Cerebellar cortex (tissue), 1 donor: ENCODE measurements around the gene GARIN5B.

ENCODE experiments used
- DNase-seq: peaks from one replicate; pipeline ENCODE4 v3.0.0-alpha.2; 2015; ENCODE audit warnings: low spot score

GARIN5B gene

DNA sequence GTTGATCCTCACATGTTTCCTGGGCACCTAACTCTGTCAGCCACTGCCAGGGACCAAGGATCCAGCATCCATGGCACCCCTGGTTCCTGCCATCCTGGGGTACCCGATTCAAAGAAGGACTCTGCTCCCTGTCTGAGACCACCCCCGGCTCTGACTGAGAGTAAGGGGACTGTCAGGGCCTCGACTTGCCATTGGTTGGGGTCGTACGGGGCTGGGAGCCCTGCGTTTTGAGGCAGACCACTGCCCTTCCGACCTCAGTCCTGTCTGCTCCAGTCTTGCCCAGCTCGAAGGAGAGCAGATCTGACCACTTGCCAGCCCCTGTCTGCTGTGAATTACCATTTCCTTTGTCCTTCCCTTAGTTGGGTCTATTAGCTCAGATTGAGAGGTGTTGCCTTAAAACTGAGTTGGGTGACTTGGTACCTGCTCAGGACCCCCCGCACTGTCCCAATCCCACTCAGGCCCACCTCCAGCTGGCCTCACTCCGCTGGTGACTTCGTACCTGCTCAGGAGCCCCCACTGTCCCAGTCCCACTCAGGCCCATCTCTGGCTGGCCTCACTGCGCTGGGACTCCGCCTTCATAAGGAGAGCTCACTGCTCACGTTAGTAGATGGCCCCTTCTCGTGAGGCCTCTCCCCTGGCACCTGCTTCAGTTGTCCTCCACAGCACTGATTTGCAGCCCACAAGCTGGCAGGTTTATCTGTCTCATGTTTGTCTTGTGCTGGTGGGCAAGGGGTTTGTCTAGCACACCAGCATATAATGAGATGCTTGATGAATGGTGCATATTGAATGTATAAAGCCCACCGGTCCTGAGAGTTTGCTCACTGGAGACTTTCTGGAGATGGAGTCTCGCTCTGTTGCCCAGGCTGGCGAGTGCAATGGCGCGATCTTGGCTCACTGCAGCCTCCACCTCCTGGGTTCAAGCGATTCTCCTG lies 26.6 kb upstream of the GARIN5B start:
- no peak for DNase-seq

DNA sequence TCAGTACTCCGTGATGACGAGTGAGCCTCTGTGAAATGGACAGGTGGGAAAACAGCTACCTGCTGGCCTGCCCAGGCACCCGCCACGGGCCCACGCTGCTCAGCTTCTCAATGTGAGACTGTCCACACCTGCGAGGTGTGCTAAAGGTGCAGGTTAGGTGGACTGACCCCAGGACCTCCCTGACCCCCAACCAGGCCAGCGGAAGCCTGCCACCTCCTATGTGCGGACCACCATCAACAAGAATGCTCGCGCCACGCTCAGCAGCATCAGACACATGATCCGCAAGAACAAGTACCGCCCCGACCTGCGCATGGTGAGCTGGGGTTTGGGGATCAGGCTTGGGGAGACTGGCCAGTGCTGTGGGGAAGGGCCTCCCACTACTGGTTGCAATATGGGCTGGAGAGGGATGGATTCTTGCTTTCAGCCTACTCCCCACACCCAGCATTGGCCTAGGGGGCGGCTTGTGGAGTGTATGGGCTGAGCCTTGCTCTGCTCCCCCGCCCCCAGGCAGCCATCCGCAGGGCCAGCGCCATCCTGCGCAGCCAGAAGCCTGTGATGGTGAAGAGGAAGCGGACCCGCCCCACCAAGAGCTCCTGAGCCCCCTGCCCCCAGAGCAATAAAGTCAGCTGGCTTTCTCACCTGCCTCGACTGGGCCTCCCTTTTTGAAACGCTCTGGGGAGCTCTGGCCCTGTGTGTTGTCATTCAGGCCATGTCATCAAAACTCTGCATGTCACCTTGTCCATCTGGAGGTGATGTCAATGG lies 24.9 kb upstream of the GARIN5B start:
- no peak for DNase-seq

- DNase-seq = no peak
Measured at GRCh38 chr19:55386493-55386971, 23.5 kb upstream of the GARIN5B start.

GRCh38 chr19:55385724-55386492 lies 22.8 kb upstream of the GARIN5B start, which contains the start of gene RPL28:
Gene RPL28, plus strand, starts transcription at chr19:55385932. Its CDS starts 426 bp downstream, at chr19:55386358.
- DNase-seq = peak; percentile 99

GRCh38 chr19:55384920-55385723 lies 22.1 kb upstream of the GARIN5B start:
- peak; percentile 98 for DNase-seq

- no peak for DNase-seq
Measured at GRCh38 chr19:55384131-55384919, 21.3 kb upstream of the GARIN5B start, which contains the start of gene TMEM238. Gene TMEM238, minus strand, starts transcription at chr19:55384292. Its CDS starts 33 bp downstream, at chr19:55384259.

DNA sequence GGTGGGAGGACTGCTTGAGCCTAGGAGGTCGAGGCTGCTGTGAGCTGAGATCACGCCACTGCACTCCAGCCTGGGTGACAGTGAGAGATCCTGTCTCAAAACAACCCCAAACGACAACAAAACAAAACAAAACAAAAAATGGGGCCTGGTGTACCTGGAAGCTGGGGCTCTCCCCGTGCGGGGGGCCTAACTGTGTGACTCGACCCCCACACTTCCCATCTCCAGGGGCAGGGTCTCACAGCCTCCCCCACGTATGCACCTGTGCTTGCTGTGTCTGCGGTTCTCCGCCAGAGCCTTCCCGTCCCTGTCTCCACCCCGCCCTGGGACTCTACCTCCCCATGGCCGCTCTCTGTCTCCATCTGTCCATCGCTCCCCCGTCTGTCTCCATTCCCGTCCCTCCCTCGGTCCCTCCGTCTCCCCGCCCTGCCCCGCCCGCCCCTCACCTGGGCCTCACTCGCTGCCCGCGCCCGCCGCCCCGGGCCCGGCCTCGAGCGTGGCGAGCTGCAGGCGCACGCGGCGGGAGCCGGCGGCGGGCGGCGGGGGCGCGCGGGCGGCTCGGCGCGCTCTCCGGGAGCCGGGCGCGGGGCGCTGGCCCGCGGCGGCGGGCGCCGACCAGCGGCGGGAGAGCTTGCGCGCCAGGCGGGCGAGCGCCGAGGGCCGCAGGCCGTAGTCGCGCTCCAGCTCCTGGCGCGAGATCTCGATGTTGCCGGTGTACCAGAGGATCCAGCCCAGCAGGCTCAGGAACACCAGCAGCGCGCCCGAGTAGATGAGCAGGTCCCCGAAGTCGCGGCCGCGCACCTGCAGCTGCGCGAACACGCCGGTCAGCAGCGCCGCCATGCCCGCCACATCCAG lies 20.4 kb upstream of the GARIN5B start:
- no peak for DNase-seq

GRCh38 chr19:55382522-55383054 lies 19.5 kb upstream of the GARIN5B start:
- DNase-seq = no peak

DNA sequence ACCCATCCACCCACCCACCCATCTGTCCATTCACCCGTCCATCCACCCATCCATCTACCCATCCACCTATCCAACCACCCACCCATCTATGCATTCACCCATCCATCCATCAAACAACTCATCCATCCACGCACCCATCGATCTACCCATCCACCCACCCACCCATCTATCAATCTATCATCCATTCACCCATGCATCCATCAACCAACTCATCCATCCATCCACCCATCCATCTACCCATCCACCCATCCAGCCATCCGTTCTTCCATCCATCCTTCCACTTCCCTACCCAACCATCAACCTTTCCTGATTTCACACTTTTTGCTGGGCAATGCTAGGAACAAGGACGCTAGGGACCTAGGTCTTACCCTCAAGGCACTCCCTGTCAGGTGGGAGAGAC lies 19.0 kb upstream of the GARIN5B start:
- DNase-seq = no peak

DNA sequence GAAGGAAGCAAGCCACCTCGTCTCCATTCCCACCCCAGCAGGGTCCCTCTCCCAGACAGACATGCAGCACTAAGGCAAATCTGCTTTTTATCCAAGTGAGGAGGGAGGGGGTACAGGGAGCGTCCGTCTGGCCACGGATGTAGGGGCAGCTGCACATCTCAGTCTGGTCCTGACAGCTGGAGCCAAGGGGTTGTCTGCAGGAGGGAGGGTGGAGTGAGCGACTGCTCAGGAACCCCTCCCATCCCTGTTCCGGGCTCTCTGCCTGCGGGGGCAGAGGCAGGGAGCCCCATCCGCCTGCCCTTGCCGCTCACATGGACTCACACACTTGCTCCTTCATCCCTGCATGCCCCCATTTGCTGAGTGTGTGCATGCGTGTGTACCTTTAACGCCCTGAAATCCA lies 16.1 kb upstream of the GARIN5B start:
- DNase-seq = no peak

- no peak for DNase-seq
Measured at GRCh38 chr19:55377356-55378131, 14.5 kb upstream of the GARIN5B start.

- DNase-seq = no peak
Measured at GRCh38 chr19:55376241-55376933, 13.3 kb upstream of the GARIN5B start, which contains the start of gene TMEM190. Gene TMEM190, plus strand, starts transcription at chr19:55376826. Its CDS starts 28 bp downstream, at chr19:55376854.

- no peak for DNase-seq
Measured at GRCh38 chr19:55373993-55374757, 11.1 kb upstream of the GARIN5B start.

DNA sequence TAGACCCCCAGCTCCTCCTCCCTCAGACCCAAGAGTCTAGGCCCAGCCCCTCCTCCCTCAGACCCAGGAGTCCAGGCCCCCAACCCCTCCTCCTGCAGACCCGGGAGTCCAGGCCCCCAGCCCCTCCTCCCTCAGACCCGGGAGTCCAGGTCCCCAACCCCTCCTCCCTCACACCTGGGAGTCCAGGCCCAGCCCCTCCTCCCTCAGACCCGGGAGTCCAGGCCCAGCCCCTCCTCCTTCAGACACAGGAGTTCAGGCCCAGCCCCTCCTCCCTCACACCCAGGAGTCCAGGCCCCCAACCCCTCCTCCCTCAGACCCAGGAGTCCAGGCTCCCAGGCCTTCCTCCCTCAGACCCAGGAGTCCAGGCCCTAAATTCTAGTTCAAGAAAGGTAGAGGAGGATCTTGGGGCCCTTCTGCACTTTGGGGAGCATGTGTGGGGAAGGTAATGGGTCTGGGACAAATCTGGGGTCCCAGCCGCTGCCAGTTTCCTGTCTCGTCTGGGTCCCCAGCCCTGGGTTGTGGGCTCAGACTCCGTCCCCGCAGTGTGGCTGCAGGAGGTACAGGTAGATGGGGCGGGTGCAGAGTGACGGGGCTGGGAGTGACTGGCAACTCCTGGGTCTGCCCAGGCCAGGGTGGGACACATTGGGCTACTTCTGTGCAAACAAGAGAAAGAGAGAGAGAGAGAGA lies 10.4 kb upstream of the GARIN5B start:
- DNase-seq = no peak

- DNase-seq = no peak
Measured at GRCh38 chr19:55372316-55373081, 9.4 kb upstream of the GARIN5B start.
